ENCODE data around the gene MRPL14.

MRPL14 gene

DNA sequence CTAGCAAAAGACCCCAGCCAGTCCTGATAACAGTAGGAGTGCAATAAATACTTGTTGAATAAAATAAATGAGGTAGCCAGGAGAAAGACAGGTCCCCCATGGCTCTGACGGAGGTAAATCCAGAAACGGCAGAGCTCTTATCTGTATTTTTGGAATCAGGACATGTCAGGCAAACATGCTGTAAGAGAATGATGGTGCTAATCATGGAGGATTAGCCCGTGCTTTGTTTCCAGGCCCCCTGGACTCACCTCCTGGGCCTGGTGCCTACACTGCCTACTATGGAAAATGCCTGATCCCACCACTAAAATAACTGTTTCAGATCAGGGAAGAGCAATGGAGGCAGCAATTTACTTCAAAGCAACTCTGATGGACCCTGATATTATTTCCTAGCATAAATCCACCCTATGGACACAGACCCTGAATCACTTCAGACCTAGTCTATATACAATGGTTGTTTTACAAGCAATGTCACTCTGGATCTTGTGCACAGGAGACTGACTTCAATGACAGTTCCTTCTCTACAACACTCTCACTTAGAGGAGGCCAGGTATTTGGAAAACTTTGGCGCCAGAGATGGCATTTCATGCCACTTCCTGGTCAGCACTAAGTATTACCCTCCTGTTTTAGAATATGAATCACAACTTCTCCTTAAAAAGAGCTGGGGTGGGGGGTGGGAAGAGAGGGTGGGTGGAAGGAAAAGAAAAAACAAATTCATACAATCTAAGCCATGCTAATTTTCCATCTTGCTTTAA is 6.4 kb downstream of the MRPL14 start:
- DNase-seq, result no peak

GRCh38 chr6:44119704-44120262 is 7.5 kb downstream of the MRPL14 start:
- no peak for DNase-seq

- DNase-seq, result no peak
Observed at GRCh38 chr6:44117397-44118128, 9.7 kb downstream of the MRPL14 start.

GRCh38 chr6:44116641-44117382 is 10.4 kb downstream of the MRPL14 start:
- DNase-seq, result no peak

- no peak for DNase-seq
Observed at GRCh38 chr6:44115866-44116265, 11.4 kb downstream of the MRPL14 start.

DNA sequence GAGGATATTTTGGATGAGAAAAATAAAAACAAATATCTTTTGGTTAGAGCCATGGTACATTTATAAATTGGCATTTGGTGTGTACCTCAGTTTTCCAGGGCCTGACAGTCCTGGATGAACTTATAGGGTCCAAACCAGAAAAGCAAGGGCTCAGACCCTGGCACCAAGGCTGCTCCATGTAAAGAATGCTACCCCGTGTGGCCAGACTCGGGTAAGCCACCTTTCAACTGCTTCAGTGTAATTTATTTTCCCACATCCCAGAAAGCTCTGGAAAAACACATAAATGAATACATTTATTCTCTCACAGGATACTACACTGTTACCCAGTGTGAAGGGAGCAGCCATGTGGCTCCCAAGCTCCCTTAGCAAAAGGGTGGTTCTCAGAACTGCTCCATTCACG is 13.8 kb downstream of the MRPL14 start:
- peak; percentile 29 for DNase-seq

DNA sequence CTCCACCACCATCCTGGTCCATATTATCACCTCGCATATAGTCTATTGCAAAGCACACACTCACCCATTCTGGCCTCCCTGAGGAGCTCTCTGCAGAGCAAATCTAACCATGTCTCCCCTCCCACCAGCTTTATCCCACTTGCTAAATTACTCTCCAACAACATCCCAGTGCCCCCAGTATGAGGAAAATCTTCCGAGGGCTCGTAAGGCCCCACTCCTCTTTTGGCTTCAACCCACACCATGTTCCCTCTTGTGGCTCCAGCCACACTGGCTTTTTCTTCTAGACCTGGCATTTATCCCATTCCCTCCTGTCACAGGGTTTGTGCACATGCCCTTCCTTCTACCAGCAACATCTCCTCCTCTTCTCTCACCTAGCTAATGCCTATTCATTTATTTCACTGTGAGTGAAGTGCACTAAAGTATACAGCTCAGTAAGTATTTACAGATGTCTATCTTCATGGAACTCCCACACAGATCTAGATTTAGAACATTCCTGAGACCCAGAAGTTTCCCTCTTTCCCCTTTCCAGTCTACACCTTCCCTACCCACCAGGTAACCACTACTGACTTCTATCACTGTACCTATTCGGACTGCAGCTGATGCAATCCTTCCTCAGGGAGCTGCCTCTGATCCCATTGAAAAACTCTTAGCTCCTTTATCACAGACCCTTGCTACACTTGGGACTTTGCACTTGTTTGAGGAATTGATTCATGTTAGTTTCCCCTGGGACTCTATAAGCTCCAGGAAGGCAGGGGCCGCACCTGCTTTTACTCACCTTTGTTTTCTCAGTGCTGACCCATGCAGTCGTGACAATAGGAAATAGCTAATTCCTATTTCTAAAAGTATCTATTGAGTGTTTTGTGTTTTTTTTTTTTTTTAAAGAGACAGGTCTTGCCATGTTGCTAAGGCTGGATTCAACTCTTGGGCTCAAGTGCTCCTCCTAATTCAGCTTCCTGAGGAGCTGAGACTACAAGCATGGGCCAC is 15.5 kb downstream of the MRPL14 start:
- no peak for DNase-seq

GRCh38 chr6:44110966-44111365 is 16.3 kb downstream of the MRPL14 start:
- DNase-seq, result no peak

DNA sequence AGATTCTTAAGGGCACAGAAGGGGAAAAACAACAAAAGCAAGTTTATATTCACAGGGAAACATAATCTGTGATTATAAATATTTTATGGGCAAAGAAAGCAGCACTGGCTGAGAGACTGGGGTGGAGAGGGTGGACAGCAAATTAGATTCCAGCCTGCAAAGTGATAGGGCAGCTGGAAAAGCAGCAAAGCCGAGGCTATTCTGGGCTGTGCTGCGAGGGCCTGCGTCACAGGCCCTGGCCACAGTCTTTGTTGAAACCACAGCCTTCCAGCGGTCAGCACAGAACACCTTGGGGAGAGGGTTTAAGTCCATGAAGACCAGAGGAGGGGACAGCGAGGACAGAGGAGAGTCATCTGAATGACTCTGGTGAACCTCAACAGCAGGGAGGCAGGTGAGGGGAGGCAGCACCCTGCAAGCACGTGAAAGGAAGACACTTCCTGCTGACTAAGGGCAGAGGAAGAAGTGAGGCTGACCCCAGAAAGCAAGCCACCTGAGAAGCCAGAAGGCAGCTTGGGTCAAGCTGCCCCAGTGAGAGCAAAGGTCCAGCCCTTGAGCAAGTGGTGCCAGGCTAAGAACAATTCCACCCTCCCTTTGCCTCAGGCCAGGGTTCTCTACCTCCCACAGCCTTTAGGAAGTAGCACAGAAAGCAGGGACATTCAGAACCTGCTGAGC is 17.1 kb downstream of the MRPL14 start:
- DNase-seq, result no peak

DNA sequence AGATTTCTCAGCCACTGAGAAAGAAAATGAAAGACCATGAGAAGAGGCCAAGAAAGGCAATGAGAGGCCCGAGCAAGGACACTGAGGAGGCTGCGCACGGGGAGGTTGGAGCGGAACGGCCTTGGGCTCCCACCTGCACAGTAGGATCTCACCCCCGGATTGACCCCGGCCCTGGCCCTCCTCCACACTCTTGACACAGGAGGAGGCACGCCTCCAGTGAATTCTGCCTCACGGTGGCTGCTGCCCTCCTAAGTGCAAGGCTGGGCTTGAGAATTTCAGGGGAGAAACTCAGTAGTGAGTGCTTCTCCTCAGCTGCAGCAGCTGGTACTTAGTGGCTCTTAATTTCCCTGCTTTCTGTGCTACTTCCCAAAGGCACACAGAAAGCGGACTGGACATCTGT is 18.0 kb downstream of the MRPL14 start:
- DNase-seq, result no peak

DNA sequence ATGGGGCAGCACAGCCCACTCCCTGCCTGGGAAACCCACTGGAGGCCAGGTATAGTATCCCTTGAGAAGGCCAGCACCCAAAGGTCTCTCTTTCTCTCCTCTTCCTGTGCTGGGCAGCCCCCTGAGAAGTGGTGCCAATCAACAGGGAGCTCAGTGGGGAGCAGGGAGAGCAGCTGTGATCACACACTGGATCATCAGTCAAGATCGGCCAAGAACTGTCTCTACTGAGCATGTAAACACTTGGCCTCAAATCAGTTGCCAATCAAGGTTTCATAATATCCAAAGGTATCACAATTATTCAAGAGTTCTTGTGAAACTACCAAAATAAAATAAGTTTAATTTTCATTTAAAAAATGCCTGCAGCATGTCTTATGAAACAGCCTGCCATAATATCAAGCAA is 18.8 kb downstream of the MRPL14 start:
- DNase-seq, result no peak

DNA sequence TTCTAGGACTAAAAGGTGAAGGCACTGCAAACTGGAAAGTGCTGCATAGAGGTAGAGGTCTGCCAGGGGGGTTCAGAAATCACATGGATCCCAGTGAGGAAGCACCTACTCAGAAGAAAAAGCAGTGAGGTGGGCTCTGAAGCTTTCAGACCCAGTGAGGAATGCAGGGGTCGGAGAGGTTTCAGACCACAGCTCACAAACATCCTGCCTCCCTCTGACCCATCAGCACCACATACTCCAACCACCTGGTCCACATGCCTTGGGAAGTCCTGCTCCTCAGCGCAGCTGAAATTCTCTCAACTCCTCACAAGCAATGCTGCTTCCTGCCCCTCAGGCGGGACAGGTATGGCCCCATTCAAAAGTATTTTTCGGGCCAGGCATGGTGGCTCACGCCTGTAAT is 20.2 kb downstream of the MRPL14 start:
- DNase-seq, result no peak

DNA sequence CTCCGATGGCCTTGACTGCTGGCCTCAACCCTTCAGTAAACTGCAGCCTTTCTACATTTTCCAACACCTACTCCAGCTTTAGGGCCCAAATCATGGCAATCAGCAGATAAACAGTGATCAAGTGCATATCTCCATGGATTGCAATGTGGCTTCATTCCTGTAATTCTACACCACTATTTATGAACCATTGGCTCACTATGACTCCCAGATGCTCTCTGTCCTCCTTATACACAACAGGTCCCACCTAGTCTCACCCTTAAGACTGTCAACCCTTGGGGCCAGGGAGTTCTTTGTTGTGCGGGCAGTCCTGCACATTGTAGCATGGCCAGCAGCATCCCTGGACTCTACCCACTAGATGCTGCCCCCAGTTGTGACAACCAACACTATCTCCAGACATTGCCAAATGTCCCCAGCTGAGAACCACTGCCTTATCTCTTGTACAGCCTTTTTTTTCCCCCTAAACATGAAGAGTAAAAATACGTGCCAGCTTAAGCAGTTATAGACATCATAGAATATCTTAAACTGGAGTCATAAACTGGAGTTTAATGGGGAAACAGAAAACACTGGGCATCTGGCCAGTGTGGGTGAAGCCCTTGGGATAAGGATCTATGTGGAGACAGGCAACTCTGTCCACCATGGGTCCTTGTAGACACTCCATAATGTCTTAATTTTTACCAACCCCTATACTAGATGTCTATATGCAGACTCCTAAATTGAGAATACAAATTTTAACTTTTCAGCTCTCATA is 21.1 kb downstream of the MRPL14 start:
- peak; percentile 30 for DNase-seq

GRCh38 chr6:44105146-44105545 is 22.1 kb downstream of the MRPL14 start:
- no peak for DNase-seq

DNA sequence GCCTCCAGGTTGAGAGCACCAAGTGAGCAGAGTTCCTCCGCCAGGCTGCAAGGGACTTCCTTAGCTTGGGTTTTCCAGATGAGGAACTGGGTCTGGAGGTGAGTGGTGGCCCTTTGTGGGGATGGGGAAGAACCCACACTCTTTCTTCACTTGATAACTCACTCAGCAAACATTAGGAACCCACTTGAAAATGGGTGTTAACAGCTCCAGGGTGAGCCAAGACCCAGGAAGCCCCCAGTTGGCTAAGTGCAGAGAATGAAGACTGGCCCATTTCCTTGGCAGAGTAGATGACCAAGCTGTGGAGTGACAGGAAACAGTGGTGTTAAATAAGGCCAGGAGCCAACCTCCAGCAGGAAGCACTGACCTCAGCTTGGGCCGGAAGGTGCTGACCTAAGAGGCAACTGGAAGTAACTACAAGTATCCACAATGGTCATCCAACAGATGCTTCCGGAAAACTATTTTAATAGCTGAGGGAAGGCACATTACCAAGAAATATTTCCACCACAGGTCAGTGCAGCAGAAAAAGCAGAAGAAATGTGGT is 22.7 kb downstream of the MRPL14 start:
- no peak for DNase-seq

DNA sequence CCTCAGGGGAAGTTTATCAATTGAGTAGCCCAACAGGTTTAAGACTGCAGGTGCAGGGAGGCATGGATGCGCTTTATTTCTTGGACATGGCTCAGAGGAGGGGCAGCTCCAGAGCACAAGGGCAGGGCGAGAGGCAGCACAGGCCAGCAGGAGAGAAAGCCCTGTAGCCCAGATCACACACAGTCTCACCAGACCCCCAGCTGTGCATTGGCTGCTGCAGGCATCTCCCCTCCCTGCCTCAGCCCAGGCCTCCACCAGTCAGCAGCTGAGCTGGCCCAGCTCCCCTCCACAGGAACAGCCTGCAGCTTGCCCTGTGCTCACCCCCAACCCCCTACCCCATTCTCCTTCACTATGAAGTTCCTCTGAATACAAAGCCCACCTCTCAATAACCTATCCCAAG is 24.7 kb downstream of the MRPL14 start:
- no peak for DNase-seq

- DNase-seq, result no peak
Observed at GRCh38 chr6:44101832-44102231, 25.4 kb downstream of the MRPL14 start.

DNA sequence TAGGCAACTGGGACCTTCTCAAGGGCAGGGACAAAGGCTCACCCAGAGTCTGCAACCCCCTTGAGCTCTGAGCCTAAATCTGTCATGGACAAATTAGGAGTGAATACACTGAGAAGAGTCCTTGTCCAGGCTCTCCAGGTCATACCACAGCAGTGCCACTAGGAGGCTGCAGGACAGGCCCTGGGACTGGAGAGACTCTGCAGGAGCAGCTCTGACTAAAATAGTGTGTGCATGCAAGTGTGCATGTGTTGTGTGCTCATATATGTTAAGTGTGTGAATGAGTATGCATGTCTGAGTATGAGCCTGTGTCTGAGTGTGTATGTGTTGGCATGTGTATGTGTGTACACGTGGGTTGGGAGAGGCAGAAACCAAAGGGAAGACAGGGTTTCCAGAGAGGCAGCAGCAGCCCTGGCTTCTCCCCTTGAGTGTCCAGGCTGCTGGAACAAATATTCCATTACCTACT is 27.1 kb downstream of the MRPL14 start:
- DNase-seq, result peak; percentile 78

DNA sequence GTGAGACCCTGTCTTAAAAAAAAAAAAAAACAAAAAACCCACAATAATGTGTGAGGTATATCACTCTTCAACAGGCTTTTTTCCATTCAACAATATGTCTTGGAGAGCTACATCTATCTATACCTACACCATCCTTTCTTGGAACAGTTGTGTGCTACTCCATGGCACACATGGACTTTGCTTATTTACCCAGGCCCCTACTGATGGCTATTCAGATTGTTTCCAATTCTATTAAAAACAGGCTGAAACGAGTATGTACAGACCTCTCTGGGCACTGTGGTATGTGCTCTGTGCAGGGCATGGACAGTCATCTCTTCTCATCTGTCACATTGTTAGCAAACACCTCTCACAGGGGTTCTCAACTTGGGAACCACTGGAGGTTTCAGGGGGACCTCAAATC is 28.1 kb downstream of the MRPL14 start:
- no peak for DNase-seq

- no peak for DNase-seq
Observed at GRCh38 chr6:44097782-44098317, 29.4 kb downstream of the MRPL14 start.

Data from hematopoietic multipotent progenitor cell treated with erythropoietin and hydrocortisone succinate and interleukin-3 and kit ligand, for 6 days (in vitro differentiated cells).